Activated naive CD8-positive, alpha-beta T cell treated with anti-CD3 and anti-CD28 coated beads, Interleukin-2, amount 50 U/mL, for 24 hours (primary cell): ENCODE measurements around the gene ADAMTS2.

Experiments used
- ATAC-seq: fragments of 150-1000 bp; cut with Tn5 transposase; one replicate; pipeline ENCODE4 v1.10.0; 2021
- DNase-seq: peaks from one replicate; pipeline ENCODE4 v3.0.0; 2021
- H3K27ac Mint-ChIP-seq: one replicate; pipeline ENCODE4 v1.8.0; 2021; ENCODE audit warnings: mild to moderate bottlenecking, mixed read lengths
- H3K27me3 Mint-ChIP-seq: one replicate; pipeline ENCODE4 v1.8.0; 2021; ENCODE audit warnings: mixed read lengths
- H3K36me3 Mint-ChIP-seq: one replicate; pipeline ENCODE4 v1.8.0; 2021; ENCODE audit warnings: low read depth, mixed read lengths
- H3K4me1 Mint-ChIP-seq: one replicate; pipeline ENCODE4 v1.8.0; 2021; ENCODE audit warnings: mixed read lengths
- H3K4me3 Mint-ChIP-seq: one replicate; pipeline ENCODE4 v1.8.0; 2021; ENCODE audit warnings: mild to moderate bottlenecking, moderate library complexity, mixed read lengths
- H3K9me3 Mint-ChIP-seq: one replicate; pipeline ENCODE4 v1.8.0; 2021; ENCODE audit warnings: mixed read lengths

The ADAMTS2 gene

DNA sequence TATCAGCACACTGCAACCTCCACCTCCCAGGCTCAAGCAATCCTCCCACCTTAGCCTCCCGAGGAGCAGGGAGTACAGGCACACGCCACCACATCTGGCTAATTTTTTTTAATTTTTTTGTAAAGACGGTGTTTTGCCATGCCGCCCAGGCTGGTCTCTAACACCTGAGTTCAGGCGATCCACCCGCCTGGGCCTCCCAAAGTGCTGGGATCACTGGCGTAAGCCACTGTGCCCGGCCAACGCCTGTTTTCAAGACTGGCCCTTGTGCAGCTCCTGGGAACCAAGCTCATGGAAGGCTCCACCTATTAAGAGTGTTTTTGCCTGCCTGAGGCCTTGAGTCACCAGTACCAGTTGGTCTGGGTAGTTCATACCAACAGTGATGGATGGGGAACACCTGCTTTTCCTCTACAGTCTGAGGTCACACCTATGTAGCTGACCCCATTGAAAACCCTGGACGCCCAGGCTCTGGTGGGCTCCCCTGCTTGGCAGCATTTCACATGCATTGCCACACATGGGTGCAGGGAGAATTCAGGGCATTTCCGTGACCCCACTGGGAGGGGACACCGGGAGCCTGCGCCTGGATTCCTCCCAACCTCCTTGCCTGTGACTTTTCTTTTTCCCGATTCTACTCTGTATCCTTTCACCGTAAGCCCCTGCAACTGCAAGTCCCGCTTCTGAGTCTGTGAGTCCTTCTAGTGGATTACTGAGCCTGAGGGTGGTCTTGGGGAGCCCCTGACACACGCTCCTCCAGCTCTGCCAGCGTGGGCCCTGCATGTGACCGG is 221.6 kb downstream of the ADAMTS2 start:
- Mint-ChIP-seq H3K27me3 (no peaks in the 10 kb centered on the region), H3K9me3 (peaks cover 3% of the 10 kb centered on the region), H3K4me1 (no peaks in the 10 kb centered on the region), H3K4me3 (no peak overlapping the region), H3K36me3 (no peaks in the 10 kb centered on the region), H3K27ac (no peak overlapping the region)
- DNase-seq = no peak
- ATAC-seq = no peak

DNA sequence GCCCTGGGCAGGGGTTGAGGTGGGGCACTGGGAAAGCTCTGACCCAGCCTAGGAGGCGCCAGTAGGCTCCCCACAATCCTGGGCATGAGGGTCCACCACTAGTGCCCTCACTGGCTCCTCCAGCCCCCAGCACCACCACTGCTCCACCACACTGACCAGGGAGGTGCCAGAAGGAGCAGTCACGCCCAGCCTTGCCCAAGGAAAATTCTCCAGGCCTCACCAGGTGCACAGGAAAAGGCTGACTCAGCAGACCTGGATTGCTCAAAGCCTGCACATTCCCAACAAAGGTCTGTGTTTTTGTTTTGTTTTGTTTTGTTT is 222.2 kb downstream of the ADAMTS2 start:
- Mint-ChIP-seq H3K27me3 (no peaks in the 10 kb centered on the region), H3K9me3 (peaks cover 3% of the 10 kb centered on the region), H3K27ac (no peak overlapping the region), H3K4me3 (no peak overlapping the region), H3K36me3 (no peaks in the 10 kb centered on the region), H3K4me1 (no peaks in the 10 kb centered on the region)
- ATAC-seq (no peak), DNase-seq (no peak)

DNA sequence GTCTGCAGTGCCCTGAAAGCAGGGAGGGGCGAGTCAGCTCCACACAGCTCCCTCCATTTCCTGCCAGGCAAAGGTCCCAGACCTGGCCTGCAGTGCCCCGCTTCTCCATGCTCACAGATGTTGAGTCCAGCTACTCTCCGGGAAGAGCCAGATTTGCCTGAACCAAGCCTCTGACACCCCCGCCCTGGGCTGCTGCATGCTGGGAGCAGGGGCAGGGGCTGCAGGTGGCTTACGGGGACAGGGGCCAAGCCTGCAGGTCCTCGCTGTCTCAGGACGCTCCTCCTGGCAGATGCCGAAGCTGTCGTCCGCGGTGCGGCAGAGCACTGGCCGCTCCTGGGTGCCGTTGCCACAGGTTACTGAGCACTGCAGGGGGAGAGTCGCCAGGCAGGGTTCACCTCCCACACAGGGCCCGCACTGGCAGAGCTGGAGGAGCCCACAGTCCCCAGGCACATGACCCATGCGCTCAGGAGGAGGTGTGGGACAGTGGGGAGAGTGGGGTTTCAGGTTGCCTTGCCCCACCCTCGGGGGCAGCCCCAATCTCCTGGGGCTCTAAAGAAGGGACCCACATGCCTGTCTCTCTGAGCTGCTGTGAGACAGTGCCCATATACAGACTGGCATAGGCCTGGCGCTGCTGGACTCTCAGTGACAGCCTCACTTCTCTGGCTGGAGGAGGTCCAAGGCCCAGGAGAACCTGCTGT is 222.7 kb downstream of the ADAMTS2 start:
- no peaks in the 10 kb centered on the region for H3K36me3 Mint-ChIP-seq

DNA sequence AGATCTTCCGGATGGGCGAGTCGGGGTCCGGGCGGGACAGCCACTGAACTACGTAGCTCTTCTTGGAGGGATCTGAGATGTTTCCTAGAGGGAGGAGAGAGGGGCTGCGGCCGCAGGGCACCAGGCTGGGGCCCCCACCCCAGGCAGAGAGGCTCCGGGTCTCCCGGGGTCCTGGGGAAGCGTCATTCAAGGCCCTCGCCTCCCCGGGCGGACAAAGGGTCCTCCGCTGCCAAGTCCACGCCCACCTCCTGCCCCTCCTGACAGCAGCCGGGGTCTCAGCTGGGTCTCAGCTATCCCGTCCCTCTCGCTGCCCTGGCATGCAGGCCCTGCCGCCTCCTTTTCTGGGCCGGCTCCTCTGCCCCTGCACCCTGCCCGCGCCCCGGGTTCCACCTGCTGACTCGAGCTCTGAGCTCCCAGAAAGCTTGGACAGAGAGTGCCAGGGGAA is 223.6 kb downstream of the ADAMTS2 start:
- H3K4me3 Mint-ChIP-seq = no peak overlapping the region
- ATAC-seq (no peak), DNase-seq (no peak)
- peaks cover 3% of the 10 kb centered on the region for H3K9me3 Mint-ChIP-seq
- H3K27me3 Mint-ChIP-seq = no peaks in the 10 kb centered on the region
- H3K27ac Mint-ChIP-seq = no peak overlapping the region
- no peaks in the 10 kb centered on the region for H3K36me3 Mint-ChIP-seq
- H3K4me1 Mint-ChIP-seq = no peaks in the 10 kb centered on the region

More for the DNA sequence above, 222.7 kb downstream of the ADAMTS2 start:
- H3K4me3 Mint-ChIP-seq = no peak overlapping the region
- DNase-seq (no peak), ATAC-seq (no peak)
- H3K27ac Mint-ChIP-seq = no peak overlapping the region
- peaks cover 3% of the 10 kb centered on the region for H3K9me3 Mint-ChIP-seq
- H3K4me1 Mint-ChIP-seq = no peaks in the 10 kb centered on the region
- no peaks in the 10 kb centered on the region for H3K27me3 Mint-ChIP-seq

DNA sequence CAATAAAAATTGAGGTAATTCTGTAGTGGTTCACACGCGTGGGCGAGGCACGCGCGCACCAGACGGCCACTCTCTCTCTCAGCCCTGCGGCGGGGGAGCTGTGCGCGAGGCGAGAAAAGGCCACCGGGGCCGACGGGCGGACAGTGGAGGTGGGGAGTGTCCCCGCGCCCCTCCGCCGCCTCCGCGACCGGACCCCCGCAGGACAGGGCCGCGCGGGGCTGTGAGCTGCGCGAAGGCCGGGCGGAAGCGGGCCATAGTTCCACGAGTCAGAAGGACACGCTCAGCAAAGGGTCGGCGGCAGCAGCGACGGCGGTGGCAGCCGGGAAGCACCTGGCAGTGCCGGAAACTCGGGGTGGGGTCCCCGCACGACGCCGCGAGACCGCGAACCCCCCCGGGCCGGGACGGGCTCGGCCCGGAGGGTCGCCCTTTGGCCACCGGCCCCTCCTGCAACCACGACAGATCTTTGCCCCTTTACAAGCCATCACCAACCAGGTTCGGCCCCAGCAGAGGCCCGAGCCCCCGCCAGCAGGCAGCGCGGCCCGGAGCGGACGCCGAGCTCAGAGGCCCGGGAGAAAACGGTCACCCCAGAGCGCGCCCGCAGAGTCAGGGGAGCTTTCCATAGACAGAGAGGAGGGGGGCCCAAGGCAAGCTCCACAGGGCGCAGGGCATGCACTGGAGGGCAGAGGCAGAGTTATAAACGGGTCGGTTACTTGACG is 224.2 kb downstream of the ADAMTS2 start:
- no peaks in the 10 kb centered on the region for H3K4me1 Mint-ChIP-seq
- peaks cover 3% of the 10 kb centered on the region for H3K9me3 Mint-ChIP-seq
- no peak overlapping the region for H3K4me3 Mint-ChIP-seq
- DNase-seq (no peak), ATAC-seq (no peak)
- no peak overlapping the region for H3K27ac Mint-ChIP-seq
- H3K36me3 Mint-ChIP-seq = no peaks in the 10 kb centered on the region
- H3K27me3 Mint-ChIP-seq = no peaks in the 10 kb centered on the region

DNA sequence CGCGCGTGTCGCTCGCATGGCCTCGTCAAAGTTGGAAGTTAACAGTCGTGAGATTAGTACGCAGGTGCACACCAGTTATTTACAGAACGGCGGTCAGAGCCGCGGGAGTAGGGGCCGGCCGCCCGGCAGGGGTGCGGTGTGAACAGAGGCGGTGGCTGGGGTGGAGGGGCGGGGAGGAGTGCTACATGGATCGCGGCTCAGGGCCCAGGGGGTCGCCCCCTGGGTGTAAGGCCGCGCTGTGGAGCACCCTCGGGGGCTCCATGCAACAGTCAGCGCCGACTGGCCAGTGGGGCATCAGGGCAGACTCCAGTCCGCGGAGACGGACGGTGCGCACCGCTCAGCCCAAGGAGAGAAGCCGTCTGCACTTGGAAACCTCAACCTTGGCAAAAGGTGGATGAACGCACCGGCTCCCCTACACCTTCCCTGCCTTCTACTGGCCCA is 224.8 kb downstream of the ADAMTS2 start:
- Mint-ChIP-seq H3K4me3 (no peak overlapping the region), H3K36me3 (no peaks in the 10 kb centered on the region), H3K27me3 (no peaks in the 10 kb centered on the region), H3K27ac (no peak overlapping the region), H3K9me3 (peaks cover 4% of the 10 kb centered on the region), H3K4me1 (no peaks in the 10 kb centered on the region)
- ATAC-seq (no peak), DNase-seq (no peak)

DNA sequence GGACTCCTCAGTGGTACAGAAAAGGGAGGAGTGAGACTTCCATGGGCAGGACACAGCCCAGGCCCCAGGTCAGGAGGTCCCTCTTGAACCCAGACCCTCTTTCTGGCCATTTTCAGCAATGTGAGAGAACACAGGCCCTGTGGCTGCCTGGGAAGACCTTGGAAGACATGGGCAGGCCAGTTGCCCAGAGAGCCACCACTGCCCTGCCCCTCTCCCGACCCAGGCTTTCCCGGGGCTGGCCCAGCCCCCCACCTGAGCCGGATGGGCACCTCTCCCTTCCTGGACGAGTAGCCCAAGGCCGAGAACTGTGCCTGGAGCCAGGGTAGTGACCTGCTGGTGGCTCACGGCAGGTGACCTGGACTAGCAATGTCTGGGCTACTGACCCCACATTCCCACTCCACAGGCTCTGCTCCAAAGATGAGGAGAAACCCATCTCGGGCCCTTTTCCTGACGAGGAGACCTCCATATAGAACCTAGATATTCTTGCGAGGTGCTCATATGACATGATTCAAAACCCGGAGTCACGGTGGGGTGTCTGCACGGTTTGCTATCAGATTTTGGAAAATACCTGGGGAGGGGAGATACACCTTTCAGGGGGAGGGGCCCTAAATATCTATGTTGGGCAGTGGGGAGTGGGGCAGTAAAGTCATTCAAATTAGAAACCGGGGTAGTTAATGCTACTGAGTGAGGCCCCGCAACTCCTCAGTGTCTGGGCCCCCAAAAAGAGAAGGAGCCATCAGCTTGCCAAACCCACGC is 225.7 kb downstream of the ADAMTS2 start:
- no peak for DNase-seq
- Mint-ChIP-seq H3K4me1 (no peaks in the 10 kb centered on the region), H3K27ac (no peak overlapping the region), H3K36me3 (no peaks in the 10 kb centered on the region), H3K27me3 (no peaks in the 10 kb centered on the region), H3K4me3 (no peak overlapping the region), H3K9me3 (peaks cover 13% of the 10 kb centered on the region)
- no peak for ATAC-seq

DNA sequence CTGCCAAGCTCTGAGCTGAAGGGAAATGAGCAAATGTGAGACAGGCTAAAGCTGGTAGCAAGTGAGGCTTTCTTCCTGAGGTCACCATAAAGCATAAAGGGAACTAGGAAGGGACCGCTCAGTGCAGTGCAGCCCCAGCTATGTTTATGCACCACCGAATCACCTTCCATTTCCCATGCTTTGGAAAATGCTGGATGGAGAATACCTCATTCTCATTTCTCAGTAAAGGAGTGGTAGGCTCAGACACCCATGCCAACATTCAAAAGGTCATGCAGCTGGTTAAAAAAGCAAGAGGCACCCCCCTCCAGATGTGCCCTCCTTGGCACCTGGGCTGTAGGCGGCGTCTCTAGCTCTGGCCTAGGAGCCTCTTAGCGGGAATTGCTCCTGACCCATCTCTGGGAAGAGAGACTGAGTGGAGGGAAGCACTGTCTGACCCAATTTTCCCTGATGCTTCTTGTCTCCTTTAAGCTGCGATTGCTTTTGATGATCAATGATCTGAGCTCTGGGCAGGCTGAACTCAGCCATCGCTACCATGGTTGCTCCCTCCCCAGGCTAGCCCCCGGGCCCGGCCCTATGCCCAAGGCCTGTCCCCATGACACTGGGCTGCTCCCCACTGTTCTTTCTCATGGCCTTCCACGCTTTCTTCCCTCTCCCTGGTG is 226.4 kb downstream of the ADAMTS2 start:
- ATAC-seq (no peak), DNase-seq (no peak)
- Mint-ChIP-seq H3K4me1 (no peaks in the 10 kb centered on the region), H3K36me3 (no peaks in the 10 kb centered on the region), H3K27me3 (no peaks in the 10 kb centered on the region), H3K4me3 (no peak overlapping the region), H3K27ac (no peak overlapping the region), H3K9me3 (peaks cover 15% of the 10 kb centered on the region)

DNA sequence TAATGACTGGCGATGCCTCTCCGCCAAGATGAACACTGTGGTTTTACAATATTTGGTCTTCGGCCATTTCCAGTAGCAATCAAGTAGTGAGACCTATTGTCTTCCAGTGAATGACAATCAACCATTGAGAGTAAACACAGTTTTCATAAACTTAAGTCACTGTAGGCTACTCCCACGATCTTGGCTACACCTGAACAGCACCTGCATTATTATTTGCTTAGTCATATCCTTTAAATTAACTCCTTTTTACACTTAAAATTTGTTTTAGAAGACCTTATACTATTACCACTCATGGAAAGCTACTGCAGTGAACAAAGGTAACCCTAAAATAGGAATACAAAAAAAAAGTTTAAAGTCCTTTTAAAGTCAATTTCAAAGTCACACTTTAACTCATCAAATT is 226.9 kb downstream of the ADAMTS2 start:
- Mint-ChIP-seq H3K27ac (no peak overlapping the region), H3K36me3 (no peaks in the 10 kb centered on the region), H3K9me3 (peaks cover 20% of the 10 kb centered on the region), H3K27me3 (no peaks in the 10 kb centered on the region), H3K4me1 (no peaks in the 10 kb centered on the region), H3K4me3 (no peak overlapping the region)
- DNase-seq = no peak
- no peak for ATAC-seq

DNA sequence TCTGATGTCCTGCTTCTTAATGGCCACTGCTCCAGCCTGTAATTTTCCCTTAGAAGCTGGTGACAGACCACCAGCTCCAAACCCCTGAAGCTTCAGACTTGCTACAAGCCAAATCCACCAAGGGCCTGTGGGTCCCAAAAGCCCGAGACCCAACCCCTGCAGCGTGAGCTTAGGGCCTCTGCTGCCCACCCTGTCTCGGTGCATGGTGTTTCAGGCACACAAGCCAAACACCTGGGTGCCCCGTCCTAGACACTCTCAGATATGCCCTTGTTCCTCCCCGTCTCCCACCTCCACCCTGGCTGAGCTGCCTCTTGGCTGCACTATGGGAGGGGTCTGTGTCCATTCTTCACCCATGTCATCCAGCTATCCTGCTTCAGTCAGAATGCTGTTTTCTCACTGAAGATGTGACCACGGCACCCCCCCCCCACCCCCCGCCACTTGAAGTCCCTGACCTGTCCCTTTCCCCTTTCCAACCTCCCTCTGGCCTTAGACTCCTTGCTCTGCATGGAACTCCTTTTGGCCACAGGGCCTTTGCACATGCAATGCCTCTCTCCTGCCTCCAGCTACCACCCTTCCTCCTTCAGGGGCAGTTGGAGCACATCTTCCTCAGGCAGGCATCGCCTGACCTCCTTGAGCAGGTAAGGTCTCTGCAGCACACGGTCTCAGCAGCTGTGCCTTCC is 229.3 kb downstream of the ADAMTS2 start:
- Mint-ChIP-seq H3K4me1 (no peaks in the 10 kb centered on the region), H3K4me3 (no peak overlapping the region), H3K27me3 (no peaks in the 10 kb centered on the region), H3K36me3 (no peaks in the 10 kb centered on the region), H3K27ac (no peak overlapping the region), H3K9me3 (peaks cover 29% of the 10 kb centered on the region)
- DNase-seq (no peak), ATAC-seq (no peak)

DNA sequence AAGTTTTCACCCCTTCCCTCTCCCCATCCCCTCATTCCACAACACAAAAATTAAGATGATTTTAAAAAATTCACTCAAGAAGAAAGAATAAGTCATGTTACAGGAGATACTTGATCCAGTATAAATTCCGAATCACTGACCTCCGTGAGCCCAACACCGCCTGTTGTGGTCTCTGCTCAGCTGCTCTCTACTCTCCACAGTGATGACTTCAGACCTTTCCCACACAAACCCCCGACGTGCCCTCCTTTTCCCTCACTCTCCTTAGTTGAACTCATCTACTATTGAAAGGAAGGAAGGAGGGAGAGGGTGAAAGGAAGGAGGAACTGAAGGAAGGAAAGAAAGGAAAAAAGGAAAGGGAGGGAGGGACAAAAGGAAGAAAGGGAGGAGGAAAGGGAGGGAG is 230.0 kb downstream of the ADAMTS2 start:
- ATAC-seq = no peak
- Mint-ChIP-seq H3K27me3 (no peaks in the 10 kb centered on the region), H3K36me3 (no peaks in the 10 kb centered on the region), H3K4me3 (no peak overlapping the region), H3K9me3 (peaks cover 29% of the 10 kb centered on the region), H3K27ac (no peak overlapping the region), H3K4me1 (no peaks in the 10 kb centered on the region)
- no peak for DNase-seq

DNA sequence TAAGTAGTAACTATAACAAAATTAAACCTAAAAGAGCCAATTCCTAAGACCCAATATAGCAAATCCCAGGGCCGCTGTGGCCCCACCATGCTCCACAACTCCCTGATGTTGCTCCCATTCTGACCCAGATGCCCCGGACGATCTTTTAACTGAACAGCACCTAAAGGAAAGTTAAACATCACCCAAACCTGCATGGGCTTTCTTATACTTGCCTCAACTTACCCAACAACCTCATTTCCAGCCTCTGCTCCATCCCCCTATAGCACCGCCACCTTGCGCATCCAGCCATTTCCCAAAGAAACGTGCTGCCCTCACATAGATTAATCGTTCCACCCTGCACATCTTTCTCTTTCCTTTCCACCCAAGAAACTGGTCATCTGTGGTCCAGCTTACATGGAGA is 230.5 kb downstream of the ADAMTS2 start:
- H3K4me3 Mint-ChIP-seq = no peak overlapping the region
- H3K27me3 Mint-ChIP-seq = no peaks in the 10 kb centered on the region
- ATAC-seq = no peak

DNA sequence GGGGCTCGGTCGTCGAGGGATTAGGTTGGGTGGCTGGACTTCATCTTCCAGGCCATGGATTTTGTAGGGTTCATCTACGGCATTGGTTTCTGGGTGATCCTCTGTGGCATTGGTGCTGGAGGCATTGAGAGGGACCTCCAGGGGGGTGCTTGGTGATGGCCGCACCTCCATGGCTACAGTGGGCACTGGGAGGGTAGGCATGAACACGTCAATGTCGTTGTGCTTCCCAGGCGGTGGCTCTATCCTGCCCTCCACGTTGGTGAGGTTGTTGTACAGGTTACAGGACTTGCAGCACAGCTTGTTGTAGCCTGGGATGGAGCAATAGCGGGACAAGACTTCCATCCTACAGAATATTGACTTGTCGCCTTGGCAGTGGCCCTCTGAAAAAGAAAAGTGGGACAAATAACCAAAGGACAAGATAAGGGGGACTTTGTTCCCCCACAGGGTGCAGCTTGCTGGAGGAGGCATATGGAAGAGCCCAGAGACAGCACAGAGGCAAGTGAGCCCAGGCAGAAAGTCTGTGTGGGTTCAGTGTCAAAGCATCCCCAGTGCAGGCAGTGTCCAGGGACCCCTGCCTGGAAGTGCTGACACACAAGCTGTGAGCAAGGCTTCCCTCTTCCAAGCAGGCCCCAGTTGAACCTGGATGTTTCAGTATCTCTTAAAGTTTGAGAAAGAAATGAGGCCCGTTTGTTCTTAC is 231.2 kb downstream of the ADAMTS2 start:
- Mint-ChIP-seq H3K27me3 (no peaks in the 10 kb centered on the region), H3K4me3 (no peak overlapping the region), H3K27ac (no peak overlapping the region), H3K9me3 (peaks cover 26% of the 10 kb centered on the region), H3K36me3 (no peaks in the 10 kb centered on the region), H3K4me1 (no peaks in the 10 kb centered on the region)
- DNase-seq = no peak
- ATAC-seq = no peak

More for the DNA sequence above, 230.5 kb downstream of the ADAMTS2 start:
- Mint-ChIP-seq H3K27ac (no peak overlapping the region), H3K36me3 (no peaks in the 10 kb centered on the region), H3K9me3 (peaks cover 26% of the 10 kb centered on the region), H3K4me1 (no peaks in the 10 kb centered on the region)
- no peak for DNase-seq
